Retinal pigment epithelial cell (primary cell): Measurements from ENCODE around the gene TAB2.
A peak's percentile ranks its signal among the peaks of the same experiment; 100 is the strongest.
"Not testable (repeated sequence)": the region's sequence is repeated elsewhere in the genome, so short reads cannot be mapped to it uniquely, and the experiment has no call there.

ENCODE experiments used
- DNase-seq: peaks from one replicate; pipeline ENCODE4 v3.0.0-alpha.2; 2010; ENCODE audit warnings: low read depth
- H3K4me3 ChIP-seq: 2 replicates; pipeline ENCODE4 v1.5.1; 2011; ENCODE audit warnings: mild to moderate bottlenecking, low read length, control low read depth, moderate library complexity
- CTCF ChIP-seq: conservative IDR thresholded peaks from 2 replicates; pipeline ENCODE4 v1.5.1; 2011; ENCODE audit warnings: low read depth, low read length, control low read depth, inconsistent platforms

The TAB2 gene

GRCh38 chr6:149316740-149317643 is 520 bp upstream of the TAB2 start:
- no peak for TF ChIP-seq CTCF

GRCh38 chr6:149318581-149319286 is 1.2 kb downstream of the TAB2 start:
- no peak for DNase-seq
- no peak for TF ChIP-seq CTCF
- H3K4me3 ChIP-seq: peak overlapping the region; percentile 87

More at GRCh38 chr6:149316740-149317643, 520 bp upstream of the TAB2 start:
- H3K4me3 ChIP-seq: peak overlapping the region; percentile 87
- DNase-seq: no peak

GRCh38 chr6:149319422-149319821 is 1.9 kb downstream of the TAB2 start:
- no peak for DNase-seq
- H3K4me3 ChIP-seq: peak overlapping the region; percentile 87
- no peak for TF ChIP-seq CTCF

DNA sequence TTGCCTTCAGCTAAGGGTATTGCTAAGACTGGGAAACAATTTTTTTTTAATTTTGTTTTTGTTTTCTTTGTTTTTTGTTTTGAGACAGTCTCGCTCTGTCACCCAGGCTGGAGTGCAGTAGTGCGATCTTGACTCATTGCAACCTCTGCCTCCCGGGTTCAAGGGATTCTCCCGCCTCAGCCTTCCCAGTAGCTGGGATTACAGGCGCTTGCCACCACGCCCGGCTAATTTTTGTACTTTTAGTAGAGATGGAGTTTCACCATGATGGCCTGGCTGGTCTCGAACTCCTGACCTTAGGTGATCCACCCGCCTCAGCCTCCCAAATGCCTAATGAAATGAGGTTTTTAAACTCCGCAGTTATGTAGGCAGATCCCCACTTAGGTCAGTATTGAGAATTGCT is 2.5 kb downstream of the TAB2 start:
- not testable (repeated sequence) for DNase-seq, H3K4me3 ChIP-seq

- DNase-seq: no peak
- no peak for TF ChIP-seq CTCF
- no peak overlapping the region for H3K4me3 ChIP-seq
Observed at GRCh38 chr6:149320796-149321195, 3.3 kb downstream of the TAB2 start.

GRCh38 chr6:149323353-149323752 is 5.8 kb downstream of the TAB2 start:
- no peak overlapping the region for H3K4me3 ChIP-seq
- TF ChIP-seq CTCF: no peak
- no peak for DNase-seq

GRCh38 chr6:149323925-149324324 is 6.4 kb downstream of the TAB2 start:
- H3K4me3 ChIP-seq: no peak overlapping the region
- DNase-seq: no peak
- no peak for TF ChIP-seq CTCF
